ENCODE data around the gene ASPA. TPM values are rescaled to one million over a fixed set of nuclear protein-coding genes. Genes with fewer than 3 reads are reported as not detected.

Gene ASPA
- total and polyA plus RNA-seq, 2 donors (not counting 3 experiments of a cell fraction or from before 2014, with no cell fraction given) = 0.01 TPM; not detected in 1

- TF ChIP-seq GATA2 (IDR thresholded peaks at IDR 0.05; ENCODE audit: insufficient read depth, insufficient read length, low read depth, low read length) (no peak), FOS (IDR thresholded peaks at IDR 0.05; ENCODE audit: borderline replicate concordance, insufficient read depth, low read length) (no peak), POLR2A (IDR thresholded peaks at IDR 0.05; ENCODE audit: low read depth, low read length) (no peak), MYC (IDR thresholded peaks at IDR 0.05; ENCODE audit: low read depth, low read length) (no peak), CTCF (IDR thresholded peaks at IDR 0.05; ENCODE audit: extremely low read depth in 1 of 2, insufficient read depth in 1 of 2, low read depth in 1 of 2, low read length in 2 of 2) (no peak), JUN (IDR thresholded peaks at IDR 0.05; ENCODE audit: borderline replicate concordance, insufficient read depth, insufficient read length, low read depth) (no peak), MAX (IDR thresholded peaks at IDR 0.05; ENCODE audit: insufficient read depth, insufficient read length) (no peak), EZH2 (IDR thresholded peaks at IDR 0.05; ENCODE audit: borderline replicate concordance, low read depth, low read length, severe bottlenecking) (no peak)
- no peaks in the 10 kb centered on the region for H3K36me3 ChIP-seq (ENCODE audit: control insufficient read depth in 2 of 2, extremely low read depth in 1 of 2, insufficient read depth in 2 of 2, low read length in 2 of 2)
- H3K4me2 ChIP-seq (ENCODE audit: insufficient read depth, low read length) = no peak overlapping the region
- H3K9me3 ChIP-seq (replicated peaks; ENCODE audit: control insufficient read depth, insufficient read depth, low read length) = no peaks in the 10 kb centered on the region
- H3K4me3 ChIP-seq (replicated peaks in 1 of 3; ENCODE audit: insufficient read depth in 1 of 3, low read depth in 1 of 3, low read length in 3 of 3) = no peak overlapping the region
- ChIA-PET CTCF (no interaction called here), POLR2A (no interaction called here)
- dilution Hi-C loops (cut with MboI; ENCODE audit: extremely low pct_ligation_motif_present, low sequenced_read_pairs) (no loop called here), intact Hi-C loops (cut with micrococcal nuclease) (no loop called here)
- DNase-seq (ENCODE audit: low read depth, low spot score) (no peak), FAIRE-seq (no peak)
- H3K9me1 ChIP-seq (replicated peaks; ENCODE audit: control insufficient read depth, extremely low read depth, insufficient read depth, low read length) = no peaks in the 10 kb centered on the region
- H2AFZ ChIP-seq (ENCODE audit: low read depth, low read length) = no peak overlapping the region
- no peaks in the 10 kb centered on the region for H3K79me2 ChIP-seq (ENCODE audit: control insufficient read depth, insufficient read depth, low read length)
- no peak overlapping the region for H3K27ac ChIP-seq (ENCODE audit: insufficient read depth, low read depth, low read length)
- H4K20me1 ChIP-seq (replicated peaks; ENCODE audit: control insufficient read depth, extremely low read depth, insufficient read depth, low read length) = no peaks in the 10 kb centered on the region
- no peaks in the 10 kb centered on the region for H3K27me3 ChIP-seq (ENCODE audit: control insufficient read depth in 2 of 2, insufficient read depth in 2 of 2, low read length in 2 of 2)
- no peak overlapping the region for H3K9ac ChIP-seq (replicated peaks; ENCODE audit: extremely low read depth, insufficient read depth, low read length)
- H3K4me1 ChIP-seq (ENCODE audit: control insufficient read depth, extremely low read depth, insufficient read depth, low read length) = no peaks in the 10 kb centered on the region
- no TSS peak for BruUV-seq (replicated peaks)
Observed at GRCh38 chr17:3507071-3507470, 31.3 kb downstream of the ASPA start.

All from endothelial cell of umbilical vein (primary cell).